ENCODE measurements around the gene GUCY1A2. TPM values are rescaled to one million over a fixed set of nuclear protein-coding genes. Genes with fewer than 3 reads are reported as not detected.

GUCY1A2 gene
- total RNA-seq, 4 donors from 2014 or later: 0.19 to 2.1 (median 0.86) TPM

DNA sequence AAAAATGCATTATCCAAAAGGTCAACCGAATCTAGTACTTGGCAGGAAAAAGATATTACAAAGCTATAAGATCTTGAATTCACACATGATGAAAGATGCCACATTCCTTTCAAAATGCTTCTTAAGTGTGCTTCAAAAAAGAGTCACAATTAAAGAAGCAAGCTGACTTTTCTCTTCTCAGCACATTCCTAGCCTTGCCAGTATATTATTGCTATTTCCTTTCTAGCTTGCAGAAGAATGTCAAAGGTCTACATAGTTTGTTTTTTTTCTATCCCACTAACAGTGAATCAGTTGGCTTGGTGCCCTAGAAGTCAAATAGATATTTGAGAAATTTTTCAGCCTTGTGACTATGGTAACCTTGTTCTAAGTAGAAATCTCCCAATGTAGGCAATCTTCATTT lies 56.8 kb downstream of the GUCY1A2 start:
- H3K4me3 ChIP-seq: no peak overlapping the region
- no peak overlapping the region for H3K27ac ChIP-seq
- intact Hi-C loops (cut with DNase I): no loop called here
- H3K4me1 ChIP-seq: no peaks in the 10 kb centered on the region
- H3K9me3 ChIP-seq: no peaks in the 10 kb centered on the region
- DNase-seq: no peak
- no peaks in the 10 kb centered on the region for H3K36me3 ChIP-seq
- no peaks in the 10 kb centered on the region for H3K27me3 ChIP-seq
- TF ChIP-seq, protein P1, sequence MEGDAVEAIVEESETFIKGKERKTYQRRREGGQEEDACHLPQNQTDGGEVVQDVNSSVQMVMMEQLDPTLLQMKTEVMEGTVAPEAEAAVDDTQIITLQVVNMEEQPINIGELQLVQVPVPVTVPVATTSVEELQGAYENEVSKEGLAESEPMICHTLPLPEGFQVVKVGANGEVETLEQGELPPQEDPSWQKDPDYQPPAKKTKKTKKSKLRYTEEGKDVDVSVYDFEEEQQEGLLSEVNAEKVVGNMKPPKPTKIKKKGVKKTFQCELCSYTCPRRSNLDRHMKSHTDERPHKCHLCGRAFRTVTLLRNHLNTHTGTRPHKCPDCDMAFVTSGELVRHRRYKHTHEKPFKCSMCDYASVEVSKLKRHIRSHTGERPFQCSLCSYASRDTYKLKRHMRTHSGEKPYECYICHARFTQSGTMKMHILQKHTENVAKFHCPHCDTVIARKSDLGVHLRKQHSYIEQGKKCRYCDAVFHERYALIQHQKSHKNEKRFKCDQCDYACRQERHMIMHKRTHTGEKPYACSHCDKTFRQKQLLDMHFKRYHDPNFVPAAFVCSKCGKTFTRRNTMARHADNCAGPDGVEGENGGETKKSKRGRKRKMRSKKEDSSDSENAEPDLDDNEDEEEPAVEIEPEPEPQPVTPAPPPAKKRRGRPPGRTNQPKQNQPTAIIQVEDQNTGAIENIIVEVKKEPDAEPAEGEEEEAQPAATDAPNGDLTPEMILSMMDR (IDR thresholded peaks at IDR 0.05): no peak
- no peak for TF ChIP-seq POLR2A (IDR thresholded peaks at IDR 0.05)
- WGBS, 2 donors: 12 to 22% methylated on average over 1 of the region's 1 CpG

DNA sequence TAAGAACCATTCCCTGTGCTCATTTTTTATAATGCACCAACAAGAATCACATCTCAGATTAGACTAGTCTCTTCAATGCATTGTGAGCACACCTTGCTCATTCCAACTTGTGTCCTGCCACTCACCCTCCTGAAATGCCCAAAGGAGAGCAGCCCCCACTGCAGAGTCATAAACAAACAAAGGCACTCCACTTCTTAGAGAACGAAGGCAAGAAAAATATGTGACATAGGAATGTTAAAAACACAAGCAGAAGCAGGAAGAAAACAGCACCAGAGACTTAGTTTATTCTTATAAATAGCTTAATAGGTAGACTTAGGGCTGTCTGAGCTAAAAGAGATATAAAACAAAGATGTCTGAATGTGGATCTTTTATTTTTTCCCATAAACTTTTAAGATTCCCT lies 57.2 kb downstream of the GUCY1A2 start:
- Histone ChIP-seq H3K27me3 (no peaks in the 10 kb centered on the region), H3K36me3 (no peaks in the 10 kb centered on the region), H3K27ac (no peak overlapping the region), H3K9me3 (no peaks in the 10 kb centered on the region), H3K4me3 (no peak overlapping the region), H3K4me1 (no peaks in the 10 kb centered on the region)
- TF ChIP-seq POLR2A (IDR thresholded peaks at IDR 0.05): no peak
- TF ChIP-seq, protein P1 (IDR thresholded peaks at IDR 0.05): no peak
- WGBS, 2 donors: 13 to 22% methylated on average over 1 of the region's 1 CpG
- intact Hi-C loops (cut with DNase I): no loop called here
- DNase-seq: no peak

DNA sequence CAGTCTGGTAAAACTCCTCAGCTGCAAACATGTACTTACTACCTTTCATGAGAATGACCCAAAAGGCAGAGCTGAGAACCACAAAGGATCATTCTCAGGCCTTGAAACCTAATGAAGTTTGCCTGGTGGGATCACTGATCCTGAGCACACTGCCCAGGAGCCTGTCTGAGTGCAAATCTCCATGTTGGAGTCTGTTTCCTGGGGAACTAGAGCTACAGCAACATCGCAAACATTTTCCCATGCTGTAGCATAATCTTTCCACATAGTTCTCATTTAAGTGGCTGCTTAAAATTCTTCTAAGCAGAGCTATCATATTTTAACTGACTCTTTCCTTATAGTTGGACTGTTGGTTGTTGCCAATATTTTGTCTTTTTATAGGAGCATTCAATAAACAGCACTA lies 58.5 kb downstream of the GUCY1A2 start:
- WGBS, 2 donors: 73 to 83% methylated on average over 1 of the region's 1 CpG
- Histone ChIP-seq H3K27ac (no peak overlapping the region), H3K27me3 (no peaks in the 10 kb centered on the region), H3K4me3 (no peak overlapping the region), H3K9me3 (no peaks in the 10 kb centered on the region), H3K36me3 (no peaks in the 10 kb centered on the region), H3K4me1 (no peaks in the 10 kb centered on the region)
- DNase-seq: no peak
- no peak for TF ChIP-seq POLR2A (IDR thresholded peaks at IDR 0.05)
- TF ChIP-seq, protein P1 (IDR thresholded peaks at IDR 0.05): no peak
- intact Hi-C loops (cut with DNase I): no loop called here

DNA sequence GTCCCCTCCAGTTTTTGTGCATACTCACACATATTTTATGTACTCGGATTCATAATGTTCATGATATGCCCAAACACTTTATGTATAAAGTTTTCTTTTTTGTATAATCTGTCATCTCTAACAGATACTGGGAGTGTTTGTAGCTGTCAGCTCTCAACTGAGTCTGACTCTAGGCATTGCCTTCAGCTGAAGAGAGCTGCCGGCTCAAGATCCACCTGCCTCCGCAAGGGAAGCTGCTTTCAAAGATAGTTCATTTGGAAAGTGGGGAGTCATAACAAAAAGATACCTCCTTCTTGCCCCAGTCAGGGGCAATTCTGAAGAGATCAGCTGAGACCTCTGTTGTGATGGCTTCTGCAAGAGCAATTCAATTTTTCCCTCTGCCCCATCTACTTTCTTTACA lies 58.9 kb downstream of the GUCY1A2 start:
- no peak overlapping the region for H3K27ac ChIP-seq
- intact Hi-C loops (cut with DNase I): no loop called here
- TF ChIP-seq, protein P1 (IDR thresholded peaks at IDR 0.05): no peak
- TF ChIP-seq POLR2A (IDR thresholded peaks at IDR 0.05): no peak

DNA sequence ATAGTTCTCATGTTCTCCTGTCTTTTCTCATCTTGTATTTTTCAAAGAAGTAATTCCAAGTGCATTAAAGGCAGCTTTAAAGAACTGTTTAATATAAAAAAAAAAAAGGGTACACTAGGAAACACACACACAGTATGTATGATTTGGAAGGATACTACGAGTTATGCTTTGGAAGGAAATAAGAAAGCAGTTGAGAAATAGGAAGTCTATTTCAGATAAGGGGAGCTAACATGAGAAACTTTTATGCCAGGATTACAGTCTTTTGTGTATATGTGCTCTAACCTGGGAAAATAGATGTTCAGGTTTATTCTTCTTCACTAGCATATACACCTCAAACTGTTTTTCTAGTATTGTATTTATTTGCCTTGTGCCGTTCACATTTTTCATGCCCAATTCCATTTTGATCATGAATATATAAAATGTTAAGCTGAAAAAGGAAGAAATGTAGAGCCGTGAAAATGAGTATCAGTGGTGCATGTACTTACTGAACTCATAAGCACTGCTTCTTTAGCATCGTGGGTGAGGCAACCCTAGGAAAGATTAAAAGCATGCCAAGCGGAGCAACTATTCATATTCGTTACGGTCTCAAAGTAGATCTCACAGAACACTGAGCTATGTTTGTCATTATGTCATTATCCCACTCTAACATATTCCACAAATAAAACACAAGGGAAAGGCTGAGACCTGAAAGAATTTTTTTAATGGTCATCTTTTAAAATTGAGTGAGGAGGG lies 59.6 kb downstream of the GUCY1A2 start:
- TF ChIP-seq, protein P1 (IDR thresholded peaks at IDR 0.05): no peak
- no peak for TF ChIP-seq POLR2A (IDR thresholded peaks at IDR 0.05)
- 52 to 66% methylated on average over 7 of the region's 7 CpGs for WGBS, 2 donors
- Histone ChIP-seq H3K4me3 (no peak overlapping the region), H3K27me3 (no peaks in the 10 kb centered on the region), H3K36me3 (no peaks in the 10 kb centered on the region), H3K9me3 (no peaks in the 10 kb centered on the region), H3K4me1 (no peaks in the 10 kb centered on the region), H3K27ac (no peak overlapping the region)
- DNase-seq: no peak
- intact Hi-C loops (cut with DNase I): no loop called here

More for the DNA sequence above, 58.9 kb downstream of the GUCY1A2 start:
- no peak overlapping the region for H3K4me3 ChIP-seq
- H3K27me3 ChIP-seq: no peaks in the 10 kb centered on the region
- WGBS, 2 donors: 71 to 80% methylated on average over 3 of the region's 3 CpGs
- H3K9me3 ChIP-seq: no peaks in the 10 kb centered on the region
- DNase-seq: no peak
- H3K36me3 ChIP-seq: no peaks in the 10 kb centered on the region
- no peaks in the 10 kb centered on the region for H3K4me1 ChIP-seq
